Dendritic cell treated with granulocyte-macrophage colony-stimulating factor and Interleukin-4, amounts not matched to agents 40 ng/mL and 50 ng/mL, for 4 days (primary cell): Measurements from ENCODE around the gene CSF3R.

ENCODE experiments used
- H3K27ac Mint-ChIP-seq: one replicate; pipeline ENCODE4 v1.8.0; 2022; ENCODE audit warnings: mild to moderate bottlenecking, mixed read lengths
- H3K27me3 Mint-ChIP-seq: one replicate; pipeline ENCODE4 v1.8.0; 2022; ENCODE audit warnings: mild to moderate bottlenecking, mixed read lengths
- H3K36me3 Mint-ChIP-seq: one replicate; pipeline ENCODE4 v1.8.0; 2022; ENCODE audit warnings: low read depth, mixed read lengths
- H3K4me1 Mint-ChIP-seq: one replicate; pipeline ENCODE4 v1.8.0; 2022; ENCODE audit warnings: low read depth, mixed read lengths
- H3K4me3 Mint-ChIP-seq: one replicate; pipeline ENCODE4 v1.8.0; 2022; ENCODE audit warnings: mild to moderate bottlenecking, moderate library complexity, mixed read lengths
- H3K9me3 Mint-ChIP-seq: one replicate; pipeline ENCODE4 v1.8.0; 2022; ENCODE audit warnings: mixed read lengths
- intact Hi-C: fragments of 100-400 bp; cut with micrococcal nuclease; formaldehyde crosslinking; loops from one replicate; pipeline ENCODE4 v1.15.0; 2022

Gene CSF3R

DNA sequence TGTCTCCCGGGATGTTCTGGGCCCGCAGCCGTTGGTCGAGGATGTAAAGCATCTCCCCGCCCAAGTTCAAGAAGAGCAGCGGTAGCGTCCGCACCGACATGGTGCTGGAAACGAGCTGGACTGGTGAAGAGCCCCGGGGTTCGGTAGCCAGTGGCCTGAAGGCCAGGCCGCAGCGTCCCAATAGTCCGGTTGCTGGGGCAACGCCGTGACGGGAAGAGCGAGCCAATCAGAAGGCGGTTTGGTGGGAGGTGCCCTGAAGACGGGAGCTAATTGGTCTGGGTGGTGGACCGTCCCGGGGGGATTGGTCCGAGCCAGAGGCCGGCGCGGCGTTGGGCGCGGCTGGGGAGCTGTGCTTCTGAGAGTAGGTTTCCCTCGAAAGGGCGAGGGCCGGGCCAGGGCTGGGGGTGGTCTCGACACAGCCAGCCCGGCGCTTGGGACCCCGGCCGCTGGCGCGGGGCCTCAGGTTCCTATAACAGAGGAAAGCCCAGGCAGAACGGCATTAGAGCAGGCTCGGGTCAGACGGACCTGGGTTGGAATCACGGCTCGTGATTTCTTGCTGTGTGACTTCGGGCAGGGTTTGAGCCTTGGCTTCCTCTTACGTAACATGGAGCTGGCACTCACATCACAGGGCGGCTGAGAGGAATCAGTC, 32.3 kb downstream of the CSF3R start, which contains the start of gene OSCP1:
TSS of gene OSCP1 (minus strand) at position 182 of the 649 bp plus-strand sequence. CDS start at position 100, 82 bp downstream.
- peaks cover 42% of the 10 kb centered on the region for H3K4me1 Mint-ChIP-seq
- H3K27me3 Mint-ChIP-seq: no peaks in the 10 kb centered on the region
- peak within 1 kb of the TSS; percentile 89 for H3K27ac Mint-ChIP-seq
- intact Hi-C loops: loop anchor here (2.0 kb wide), 1 partner anchor 14 kb away; the partner anchor contains the start of gene MRPS15
- peak within 1 kb of the TSS; percentile 69 for H3K4me3 Mint-ChIP-seq
- H3K9me3 Mint-ChIP-seq: no peaks in the 10 kb centered on the region
- peaks cover 12% of the 10 kb centered on the region for H3K36me3 Mint-ChIP-seq

DNA sequence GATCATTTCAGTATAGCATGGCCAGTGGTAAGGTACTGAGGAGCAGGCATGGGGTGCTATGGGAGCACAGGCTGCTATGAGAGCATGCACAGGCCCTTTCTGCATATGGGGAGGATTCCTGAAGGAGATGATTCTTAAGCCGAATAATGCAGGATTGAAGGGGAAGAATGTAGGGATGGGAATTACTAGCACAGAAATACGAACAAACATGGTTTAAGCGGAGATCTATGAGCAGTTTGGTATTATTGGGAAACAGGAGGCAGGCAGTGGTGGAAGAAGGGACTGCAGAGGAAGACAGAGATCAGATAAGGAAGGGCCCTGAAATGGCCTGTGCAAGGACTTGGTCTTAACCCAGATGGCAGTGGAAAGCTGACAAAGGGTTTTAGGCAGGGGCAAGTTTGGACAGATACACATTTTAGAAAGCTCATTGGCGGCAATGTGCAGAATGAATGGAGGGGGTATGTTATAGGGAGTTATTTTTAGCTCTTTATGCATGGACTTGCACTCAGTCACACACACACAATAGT, 34.1 kb downstream of the CSF3R start:
- H3K27me3 Mint-ChIP-seq: no peaks in the 10 kb centered on the region
- H3K9me3 Mint-ChIP-seq: no peaks in the 10 kb centered on the region
- intact Hi-C loops: loop anchor here (5.0 kb wide), 1 partner anchor 69 kb away; no protein-coding TSS in a partner anchor
- H3K36me3 Mint-ChIP-seq: no peaks in the 10 kb centered on the region
- no peak overlapping the region for H3K27ac Mint-ChIP-seq
- H3K4me3 Mint-ChIP-seq: no peak overlapping the region
- peaks cover 42% of the 10 kb centered on the region for H3K4me1 Mint-ChIP-seq

DNA sequence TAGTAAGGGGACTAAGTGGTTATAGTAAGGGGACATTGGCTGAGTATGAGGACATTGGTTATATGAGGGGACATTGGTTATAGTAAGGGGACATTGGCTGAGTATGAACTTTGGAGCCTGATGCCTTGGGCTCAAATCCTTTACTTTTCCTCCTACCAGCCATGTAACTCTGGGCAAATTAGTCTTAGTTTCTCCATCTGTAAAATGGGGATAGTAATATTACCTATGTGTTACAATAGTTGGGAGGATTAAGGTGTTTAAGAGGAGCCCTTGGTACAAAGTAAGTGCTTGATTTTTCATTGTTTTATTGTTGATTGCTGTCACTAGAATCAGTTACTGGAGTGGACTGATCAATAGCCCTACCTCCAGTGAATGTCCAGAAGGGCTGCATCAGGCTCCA, 35.3 kb downstream of the CSF3R start:
- Mint-ChIP-seq H3K36me3 (no peaks in the 10 kb centered on the region), H3K9me3 (no peaks in the 10 kb centered on the region), H3K4me3 (no peak overlapping the region), H3K27me3 (no peaks in the 10 kb centered on the region), H3K4me1 (peaks cover 40% of the 10 kb centered on the region), H3K27ac (peak overlapping the region; percentile 51)
- intact Hi-C loops: loop anchor here (5.0 kb wide), 1 partner anchor 70 kb away; no protein-coding TSS in a partner anchor

DNA sequence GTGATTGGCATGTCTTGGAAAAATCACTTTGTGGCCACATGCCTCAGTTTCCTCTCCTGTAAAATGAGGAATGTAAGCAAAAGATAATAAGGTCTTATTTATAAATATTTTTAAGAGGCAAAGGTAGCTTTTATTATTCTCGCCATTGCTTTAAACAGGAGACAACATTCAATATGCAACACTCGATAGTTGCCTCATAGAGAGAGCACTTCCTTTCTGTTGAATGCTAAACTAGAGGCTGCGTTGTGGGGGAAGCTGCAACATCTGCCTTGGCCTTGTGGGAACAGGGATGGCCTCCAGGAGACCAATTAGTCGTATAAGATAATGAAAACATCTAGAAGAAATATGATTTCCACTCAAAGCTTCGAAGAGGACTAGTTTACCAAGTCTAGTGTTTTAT, 36.0 kb downstream of the CSF3R start:
- H3K27ac Mint-ChIP-seq: peak overlapping the region; percentile 51
- H3K4me1 Mint-ChIP-seq: peaks cover 36% of the 10 kb centered on the region
- H3K4me3 Mint-ChIP-seq: no peak overlapping the region
- H3K36me3 Mint-ChIP-seq: no peaks in the 10 kb centered on the region
- H3K27me3 Mint-ChIP-seq: no peaks in the 10 kb centered on the region
- H3K9me3 Mint-ChIP-seq: no peaks in the 10 kb centered on the region
- intact Hi-C loops: loop anchor here (5.0 kb wide), 1 partner anchor 71 kb away; no protein-coding TSS in a partner anchor

DNA sequence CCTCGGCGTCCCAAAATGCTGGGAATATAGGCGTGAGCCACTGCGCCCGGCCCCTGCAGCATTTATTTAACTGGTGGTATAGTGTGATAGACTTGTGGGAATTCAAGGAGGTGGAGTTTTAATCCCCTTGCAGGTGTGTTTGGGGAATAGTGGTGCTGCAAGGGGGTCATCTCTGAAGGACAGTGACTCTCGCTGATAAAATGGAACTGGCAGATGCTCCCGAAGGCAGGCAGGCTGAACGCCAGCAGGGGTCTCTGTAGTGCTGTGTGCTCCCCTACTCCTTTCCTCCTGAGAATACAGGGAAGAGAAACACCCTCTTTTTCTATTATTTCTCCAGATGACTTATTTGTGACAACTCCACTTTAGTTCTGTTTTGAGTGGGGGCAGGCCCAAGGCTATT, 36.4 kb downstream of the CSF3R start:
- intact Hi-C loops: loop anchor here (5.0 kb wide), 1 partner anchor 71 kb away; no protein-coding TSS in a partner anchor
- Mint-ChIP-seq H3K4me3 (no peak overlapping the region), H3K9me3 (no peaks in the 10 kb centered on the region), H3K27ac (peak overlapping the region; percentile 51), H3K27me3 (no peaks in the 10 kb centered on the region), H3K4me1 (peaks cover 31% of the 10 kb centered on the region), H3K36me3 (no peaks in the 10 kb centered on the region)

DNA sequence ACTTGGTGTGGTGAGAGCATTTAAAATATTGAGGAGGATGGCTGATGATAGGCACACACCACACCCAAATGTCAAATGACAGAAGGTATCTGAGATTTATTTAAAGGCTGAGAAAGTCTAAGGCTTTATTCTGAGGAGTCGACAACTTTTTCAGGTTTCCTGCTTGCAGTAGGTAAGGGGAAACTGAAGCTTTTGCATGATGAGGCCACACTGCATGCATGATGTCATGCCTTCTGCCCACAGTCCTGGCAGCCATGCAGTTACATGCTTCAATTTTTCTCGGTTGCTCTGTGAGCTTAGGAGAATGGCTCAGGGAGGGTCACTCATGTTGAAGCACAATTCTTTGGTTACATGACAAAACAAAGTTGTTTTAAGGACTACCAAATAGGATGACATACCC, 39.4 kb downstream of the CSF3R start:
- H3K27me3 Mint-ChIP-seq: no peaks in the 10 kb centered on the region
- peaks cover 15% of the 10 kb centered on the region for H3K4me1 Mint-ChIP-seq
- no peak overlapping the region for H3K4me3 Mint-ChIP-seq
- no peak overlapping the region for H3K27ac Mint-ChIP-seq
- no peaks in the 10 kb centered on the region for H3K36me3 Mint-ChIP-seq
- intact Hi-C loops: no loop called here
- H3K9me3 Mint-ChIP-seq: no peaks in the 10 kb centered on the region

DNA sequence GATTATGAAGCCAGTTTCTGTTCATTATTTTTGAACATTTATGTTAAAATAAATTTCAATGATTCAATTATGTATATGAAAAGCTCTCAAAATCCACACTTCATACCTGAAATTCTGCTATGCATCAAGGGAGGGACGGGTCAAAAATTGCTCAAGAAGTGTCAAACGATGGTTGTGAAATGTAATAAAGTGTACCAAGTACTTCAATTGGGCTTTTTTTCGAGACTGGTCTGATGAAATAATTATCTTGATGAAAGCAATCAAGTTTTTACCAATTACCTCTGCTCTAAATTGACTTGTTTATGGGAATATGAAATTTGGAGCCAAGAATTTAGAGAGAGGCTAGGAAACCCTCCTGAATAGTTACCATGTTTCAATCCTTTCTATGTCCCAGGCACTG, 40.4 kb downstream of the CSF3R start:
- Mint-ChIP-seq H3K9me3 (no peaks in the 10 kb centered on the region), H3K27ac (no peak overlapping the region), H3K36me3 (no peaks in the 10 kb centered on the region), H3K4me3 (no peak overlapping the region), H3K4me1 (peaks cover 14% of the 10 kb centered on the region), H3K27me3 (no peaks in the 10 kb centered on the region)
- intact Hi-C loops: no loop called here

DNA sequence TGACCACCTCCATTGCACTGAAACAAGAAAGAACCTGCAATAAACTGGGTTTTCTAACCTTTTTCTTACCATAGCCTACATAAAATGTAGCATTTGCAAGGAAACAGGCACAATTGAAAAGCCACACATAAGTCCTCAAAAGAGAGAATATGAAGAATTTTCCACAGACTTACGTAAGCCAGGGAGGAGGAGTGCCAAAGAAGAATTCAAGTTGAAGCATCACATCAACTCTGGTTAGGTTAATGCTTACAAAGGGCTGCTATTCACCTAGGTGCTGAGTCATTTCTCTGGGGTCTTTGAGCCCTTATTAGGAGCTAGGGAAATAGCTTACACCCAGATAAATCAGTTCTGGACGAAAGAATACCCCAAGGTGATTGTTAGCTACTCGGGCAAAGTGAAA, 42.1 kb downstream of the CSF3R start:
- no peak overlapping the region for H3K27ac Mint-ChIP-seq
- H3K4me1 Mint-ChIP-seq: no peaks in the 10 kb centered on the region
- H3K9me3 Mint-ChIP-seq: no peaks in the 10 kb centered on the region
- no peaks in the 10 kb centered on the region for H3K36me3 Mint-ChIP-seq
- no peaks in the 10 kb centered on the region for H3K27me3 Mint-ChIP-seq
- no peak overlapping the region for H3K4me3 Mint-ChIP-seq
- intact Hi-C loops: no loop called here

DNA sequence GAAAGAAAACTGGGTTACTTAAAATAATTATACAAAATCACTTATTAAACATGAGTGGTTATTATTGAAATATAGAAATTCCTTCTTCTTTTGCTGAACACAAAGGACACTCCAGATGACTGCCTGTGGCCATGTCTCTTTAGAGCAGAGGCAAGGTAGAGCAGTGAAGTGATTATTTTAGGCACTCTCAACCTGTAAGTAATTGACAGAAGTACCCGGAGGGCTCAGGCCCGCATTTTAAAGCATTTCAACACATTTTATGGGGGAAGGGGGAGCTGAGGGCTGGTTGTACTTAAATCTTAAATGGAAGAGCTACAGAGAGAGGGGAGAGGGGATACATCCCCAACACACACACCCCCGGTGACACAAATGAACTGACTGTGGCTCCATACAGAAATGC, 42.7 kb downstream of the CSF3R start:
- Mint-ChIP-seq H3K36me3 (no peaks in the 10 kb centered on the region), H3K27me3 (no peaks in the 10 kb centered on the region), H3K27ac (no peak overlapping the region), H3K4me3 (no peak overlapping the region), H3K9me3 (no peaks in the 10 kb centered on the region), H3K4me1 (no peaks in the 10 kb centered on the region)
- intact Hi-C loops: no loop called here

DNA sequence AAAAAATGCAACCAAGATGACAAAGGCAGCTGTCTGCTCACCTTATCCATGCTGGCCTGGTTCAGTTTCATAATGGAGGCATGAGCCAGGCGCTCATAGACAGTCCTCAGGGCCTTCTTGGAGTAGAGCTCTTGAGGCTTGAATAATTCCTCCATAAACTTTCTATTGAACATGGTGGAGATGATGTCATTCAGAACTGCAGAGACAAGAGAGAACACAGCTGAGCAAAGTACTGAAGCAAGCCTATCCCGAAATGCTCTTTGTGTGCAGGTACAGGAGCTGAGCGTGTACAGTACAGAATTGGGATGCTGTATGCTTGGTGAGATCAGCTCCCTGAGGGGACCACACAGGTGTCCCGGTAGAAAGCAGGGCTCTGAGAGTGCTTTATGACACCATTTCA, 44.0 kb downstream of the CSF3R start:
- Mint-ChIP-seq H3K27ac (no peak overlapping the region), H3K4me3 (no peak overlapping the region), H3K36me3 (no peaks in the 10 kb centered on the region), H3K9me3 (no peaks in the 10 kb centered on the region), H3K27me3 (no peaks in the 10 kb centered on the region), H3K4me1 (no peaks in the 10 kb centered on the region)
- intact Hi-C loops: no loop called here

DNA sequence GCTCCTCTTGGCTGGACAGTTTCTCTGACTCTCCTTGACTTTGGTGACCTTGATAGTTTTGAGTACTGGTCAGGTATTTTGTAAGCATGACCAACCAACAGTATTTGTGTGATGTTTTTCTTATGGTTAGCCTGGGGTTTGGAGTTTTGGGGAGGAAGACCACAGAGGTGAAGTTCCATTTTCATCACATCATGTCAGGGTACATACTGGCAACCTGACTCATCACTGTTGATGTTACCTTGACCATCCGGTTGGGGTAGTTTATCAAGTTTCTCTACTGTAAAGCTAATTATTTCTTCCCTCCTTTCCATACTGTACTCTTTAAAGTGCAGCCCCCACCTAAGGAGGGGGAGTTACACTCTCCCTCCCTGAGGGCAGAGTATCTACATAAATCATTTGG, 45.9 kb downstream of the CSF3R start:
- Mint-ChIP-seq H3K4me1 (no peaks in the 10 kb centered on the region), H3K36me3 (peaks cover 2% of the 10 kb centered on the region), H3K27me3 (no peaks in the 10 kb centered on the region), H3K27ac (no peak overlapping the region), H3K9me3 (no peaks in the 10 kb centered on the region), H3K4me3 (no peak overlapping the region)
- intact Hi-C loops: no loop called here

DNA sequence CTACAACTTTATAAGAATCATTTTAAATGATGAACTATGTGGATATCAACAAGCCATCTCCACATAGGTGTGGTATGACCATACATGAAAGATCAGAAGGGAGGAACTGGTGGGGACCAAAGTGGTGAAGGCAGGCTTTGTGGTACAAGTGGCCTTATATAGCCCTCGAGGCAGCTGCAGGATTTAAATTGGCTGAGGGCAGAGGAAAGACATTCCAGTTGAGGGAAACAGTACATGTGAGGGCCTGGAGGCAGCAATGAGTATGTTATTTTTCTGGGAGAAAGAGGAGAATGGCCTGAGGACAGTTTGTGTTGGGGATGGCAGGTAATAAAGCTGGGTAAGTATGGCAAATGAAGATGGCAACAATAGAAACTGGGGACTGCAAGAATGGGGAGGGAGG, 49.6 kb downstream of the CSF3R start:
- no peak overlapping the region for H3K27ac Mint-ChIP-seq
- H3K9me3 Mint-ChIP-seq: no peaks in the 10 kb centered on the region
- intact Hi-C loops: no loop called here
- no peaks in the 10 kb centered on the region for H3K4me1 Mint-ChIP-seq
- H3K27me3 Mint-ChIP-seq: no peaks in the 10 kb centered on the region
- no peak overlapping the region for H3K4me3 Mint-ChIP-seq
- peaks cover 10% of the 10 kb centered on the region for H3K36me3 Mint-ChIP-seq

DNA sequence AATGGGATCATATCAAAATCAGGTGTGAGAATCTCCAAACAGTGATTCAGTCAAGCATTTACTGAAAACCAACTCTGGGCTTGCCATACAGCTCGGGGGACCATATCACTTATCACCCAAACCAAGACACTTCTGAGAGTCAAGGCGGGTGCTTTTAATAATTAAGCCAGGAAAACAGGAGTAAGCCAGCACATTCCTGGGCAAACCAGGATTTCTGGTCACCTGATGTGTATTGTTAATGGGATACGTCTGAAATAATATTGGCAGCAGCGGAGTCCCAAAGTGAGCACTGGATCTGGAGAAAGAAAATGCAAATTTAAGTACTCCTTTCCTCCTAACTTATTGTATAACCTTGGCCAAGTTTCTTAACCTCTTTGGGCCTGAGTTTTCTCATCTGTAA, 50.1 kb downstream of the CSF3R start:
- H3K27me3 Mint-ChIP-seq: no peaks in the 10 kb centered on the region
- no peak overlapping the region for H3K27ac Mint-ChIP-seq
- intact Hi-C loops: no loop called here
- H3K36me3 Mint-ChIP-seq: peaks cover 10% of the 10 kb centered on the region
- H3K4me3 Mint-ChIP-seq: no peak overlapping the region
- no peaks in the 10 kb centered on the region for H3K4me1 Mint-ChIP-seq
- H3K9me3 Mint-ChIP-seq: no peaks in the 10 kb centered on the region

DNA sequence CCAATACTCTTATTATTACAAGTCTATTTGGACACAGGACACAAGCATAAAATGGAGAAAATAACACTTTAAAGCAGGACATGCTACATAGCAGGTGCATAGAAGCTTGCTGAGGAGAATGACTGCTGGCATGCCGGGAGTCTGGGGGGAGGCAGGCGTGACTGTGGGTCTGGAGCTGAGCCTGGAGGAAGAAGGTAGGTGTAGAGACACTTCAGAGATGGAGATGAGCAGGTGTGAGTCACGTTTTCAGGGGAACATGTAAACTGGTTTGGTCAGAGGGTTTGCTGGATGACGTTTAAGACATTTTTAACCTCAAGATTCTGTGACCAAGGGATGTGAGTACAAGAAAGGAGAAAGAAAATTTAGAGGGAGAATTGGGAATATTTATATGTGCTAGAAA, 56.9 kb downstream of the CSF3R start:
- Mint-ChIP-seq H3K4me1 (peaks cover 5% of the 10 kb centered on the region), H3K27me3 (no peaks in the 10 kb centered on the region), H3K4me3 (no peak overlapping the region), H3K9me3 (no peaks in the 10 kb centered on the region), H3K36me3 (peaks cover 9% of the 10 kb centered on the region), H3K27ac (no peak overlapping the region)
- intact Hi-C loops: no loop called here

DNA sequence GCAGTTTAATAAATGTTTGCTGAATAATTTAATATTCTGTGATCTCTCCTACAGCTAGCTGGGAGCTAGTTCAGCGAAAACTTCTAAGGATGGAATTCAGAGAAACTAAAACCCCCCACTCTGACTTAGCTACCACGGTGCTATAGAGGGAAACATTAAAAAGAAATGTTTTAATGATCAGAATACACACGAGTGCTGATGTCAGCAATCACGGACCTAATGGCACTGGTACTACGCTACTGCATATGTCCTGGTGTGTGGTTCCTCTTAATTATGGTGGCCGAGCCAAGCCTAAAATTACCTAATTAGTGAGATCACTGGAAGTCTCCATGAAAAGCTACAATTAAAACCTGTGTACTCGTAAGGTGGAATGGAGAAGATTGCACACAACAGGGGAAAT, 61.1 kb downstream of the CSF3R start:
- H3K27me3 Mint-ChIP-seq: no peaks in the 10 kb centered on the region
- H3K9me3 Mint-ChIP-seq: no peaks in the 10 kb centered on the region
- no peak overlapping the region for H3K4me3 Mint-ChIP-seq
- peaks cover 11% of the 10 kb centered on the region for H3K36me3 Mint-ChIP-seq
- intact Hi-C loops: loop anchor here (2.0 to 5.0 kb wide), 2 partner anchors 34 to 53 kb away; partner anchors contain the start of gene STK40
- no peak overlapping the region for H3K27ac Mint-ChIP-seq
- H3K4me1 Mint-ChIP-seq: peaks cover 9% of the 10 kb centered on the region
